Measurements from ENCODE around the gene TMEM131.

TMEM131 gene

DNA sequence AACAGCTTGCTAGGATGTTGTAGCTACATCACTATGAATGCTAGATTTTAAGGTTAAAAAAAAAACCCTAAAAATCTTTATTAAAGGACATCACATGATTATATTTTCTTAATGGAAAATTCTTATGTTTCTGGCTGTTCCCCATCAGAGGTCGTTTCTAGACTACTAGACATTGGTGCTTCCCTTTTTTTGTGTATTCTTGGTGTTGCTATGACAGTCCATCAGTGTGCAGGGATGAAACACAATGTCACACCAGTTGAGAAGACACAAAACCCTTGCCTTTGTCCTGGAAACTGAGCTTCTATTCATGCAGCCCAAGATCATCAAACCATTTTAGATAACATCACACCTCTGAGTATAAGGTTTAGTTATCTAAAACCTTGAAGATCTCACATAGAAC is 19.9 kb upstream of the TMEM131 start:
- no peaks in the 10 kb centered on the region for H3K27me3 ChIP-seq (replicated peaks; ENCODE audit: control insufficient read depth, insufficient read depth, low read length)
- no peak for DNase-seq (ENCODE audit: extremely low read depth, insufficient read length)
- H3K36me3 ChIP-seq (ENCODE audit: control insufficient read depth, insufficient read depth, low read length), result no peaks in the 10 kb centered on the region
- H3K4me3 ChIP-seq (replicated peaks; ENCODE audit: low read depth, low read length), result no peak overlapping the region
- TF ChIP-seq, protein P1, sequence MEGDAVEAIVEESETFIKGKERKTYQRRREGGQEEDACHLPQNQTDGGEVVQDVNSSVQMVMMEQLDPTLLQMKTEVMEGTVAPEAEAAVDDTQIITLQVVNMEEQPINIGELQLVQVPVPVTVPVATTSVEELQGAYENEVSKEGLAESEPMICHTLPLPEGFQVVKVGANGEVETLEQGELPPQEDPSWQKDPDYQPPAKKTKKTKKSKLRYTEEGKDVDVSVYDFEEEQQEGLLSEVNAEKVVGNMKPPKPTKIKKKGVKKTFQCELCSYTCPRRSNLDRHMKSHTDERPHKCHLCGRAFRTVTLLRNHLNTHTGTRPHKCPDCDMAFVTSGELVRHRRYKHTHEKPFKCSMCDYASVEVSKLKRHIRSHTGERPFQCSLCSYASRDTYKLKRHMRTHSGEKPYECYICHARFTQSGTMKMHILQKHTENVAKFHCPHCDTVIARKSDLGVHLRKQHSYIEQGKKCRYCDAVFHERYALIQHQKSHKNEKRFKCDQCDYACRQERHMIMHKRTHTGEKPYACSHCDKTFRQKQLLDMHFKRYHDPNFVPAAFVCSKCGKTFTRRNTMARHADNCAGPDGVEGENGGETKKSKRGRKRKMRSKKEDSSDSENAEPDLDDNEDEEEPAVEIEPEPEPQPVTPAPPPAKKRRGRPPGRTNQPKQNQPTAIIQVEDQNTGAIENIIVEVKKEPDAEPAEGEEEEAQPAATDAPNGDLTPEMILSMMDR (IDR thresholded peaks at IDR 0.05; ENCODE audit: insufficient read depth, low read length, poor library complexity, severe bottlenecking), result no peak

DNA sequence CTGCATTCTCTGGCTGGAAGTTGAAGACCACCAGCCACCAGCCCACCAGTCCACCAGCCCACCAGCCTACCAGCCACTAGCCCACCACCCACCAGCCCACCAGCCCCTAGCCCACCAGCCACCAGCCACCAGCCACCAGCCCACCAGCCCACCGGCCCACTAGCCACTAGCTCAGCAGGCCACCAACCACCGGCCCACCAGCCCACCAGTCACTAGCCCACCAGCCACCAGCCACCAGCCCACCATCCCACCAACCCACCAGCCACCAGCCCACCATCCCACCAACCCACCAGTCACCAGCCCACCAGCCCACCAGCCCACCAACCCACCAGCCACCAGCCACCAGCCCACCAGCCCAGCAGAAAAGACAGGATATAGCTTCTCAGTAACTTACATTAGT is 18.6 kb upstream of the TMEM131 start:
- Histone ChIP-seq H3K4me3 (replicated peaks; ENCODE audit: low read depth, low read length) (no peak overlapping the region), H3K36me3 (ENCODE audit: control insufficient read depth, insufficient read depth, low read length) (no peaks in the 10 kb centered on the region), H3K27me3 (replicated peaks; ENCODE audit: control insufficient read depth, insufficient read depth, low read length) (no peaks in the 10 kb centered on the region)
- no peak for DNase-seq (ENCODE audit: extremely low read depth, insufficient read length)
- TF ChIP-seq, protein P1 (IDR thresholded peaks at IDR 0.05; ENCODE audit: insufficient read depth, low read length, poor library complexity, severe bottlenecking), result no peak

DNA sequence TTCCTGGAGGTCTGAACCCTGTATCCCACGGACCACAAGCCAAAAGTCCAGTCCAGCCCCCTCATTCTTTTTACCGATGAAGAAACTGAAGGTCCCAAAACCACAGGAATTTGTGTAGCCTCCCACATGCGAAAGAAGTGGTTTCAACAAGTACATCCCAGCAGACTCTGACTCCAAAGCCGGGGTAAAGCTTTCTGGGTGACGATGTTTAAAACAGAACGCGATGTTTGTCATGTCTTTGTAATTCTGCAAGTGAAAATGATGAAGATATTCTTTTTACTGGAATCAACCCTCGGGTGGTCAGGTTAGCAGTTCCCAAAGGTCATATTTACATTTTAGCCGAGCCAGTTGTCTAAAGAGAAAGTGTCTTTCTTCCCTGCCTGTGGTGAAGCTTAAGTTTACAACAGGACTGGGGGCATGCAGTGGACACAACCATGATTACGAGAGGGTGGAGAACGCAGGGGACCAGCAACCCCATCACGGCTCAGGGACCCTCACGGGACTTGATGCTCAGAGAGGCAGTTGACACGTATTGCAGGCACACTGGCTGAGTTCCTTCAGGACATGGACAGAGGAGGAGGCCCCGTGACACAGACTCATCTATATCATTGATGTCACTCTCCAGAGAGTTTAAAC is 17.8 kb upstream of the TMEM131 start:
- Histone ChIP-seq H3K27me3 (replicated peaks; ENCODE audit: control insufficient read depth, insufficient read depth, low read length) (no peaks in the 10 kb centered on the region), H3K4me3 (replicated peaks; ENCODE audit: low read depth, low read length) (peak overlapping the region; percentile 43), H3K36me3 (ENCODE audit: control insufficient read depth, insufficient read depth, low read length) (no peaks in the 10 kb centered on the region)
- DNase-seq (ENCODE audit: extremely low read depth, insufficient read length), result peak; percentile 48
- TF ChIP-seq, protein P1 (IDR thresholded peaks at IDR 0.05; ENCODE audit: insufficient read depth, low read length, poor library complexity, severe bottlenecking), result no peak

DNA sequence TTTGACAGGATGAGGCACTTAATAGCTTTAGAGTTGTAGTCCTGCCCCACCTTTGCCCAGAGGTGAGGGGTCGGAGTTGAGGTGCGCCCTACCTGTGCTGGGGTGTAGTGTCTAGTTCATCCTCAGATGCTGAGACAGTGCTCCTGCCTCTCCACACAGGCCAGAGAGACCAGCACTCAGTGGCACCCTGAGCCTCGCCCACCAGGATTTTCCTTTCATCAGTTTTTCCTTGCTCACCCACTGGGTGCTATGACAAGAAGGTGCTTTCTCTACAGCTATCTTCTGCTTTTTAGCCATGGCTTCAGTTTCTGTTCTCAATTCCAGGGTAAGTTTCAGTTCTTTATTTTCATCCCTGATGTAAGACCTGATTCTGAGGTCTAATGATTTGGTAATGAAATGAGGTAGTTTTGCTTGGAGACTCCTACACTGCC is 16.8 kb upstream of the TMEM131 start:
- TF ChIP-seq, protein P1 (IDR thresholded peaks at IDR 0.05; ENCODE audit: insufficient read depth, low read length, poor library complexity, severe bottlenecking), result no peak
- peak; percentile 85 for DNase-seq (ENCODE audit: extremely low read depth, insufficient read length)
- Histone ChIP-seq H3K36me3 (ENCODE audit: control insufficient read depth, insufficient read depth, low read length) (no peaks in the 10 kb centered on the region), H3K4me3 (replicated peaks; ENCODE audit: low read depth, low read length) (peak overlapping the region; percentile 44), H3K27me3 (replicated peaks; ENCODE audit: control insufficient read depth, insufficient read depth, low read length) (no peaks in the 10 kb centered on the region)

DNA sequence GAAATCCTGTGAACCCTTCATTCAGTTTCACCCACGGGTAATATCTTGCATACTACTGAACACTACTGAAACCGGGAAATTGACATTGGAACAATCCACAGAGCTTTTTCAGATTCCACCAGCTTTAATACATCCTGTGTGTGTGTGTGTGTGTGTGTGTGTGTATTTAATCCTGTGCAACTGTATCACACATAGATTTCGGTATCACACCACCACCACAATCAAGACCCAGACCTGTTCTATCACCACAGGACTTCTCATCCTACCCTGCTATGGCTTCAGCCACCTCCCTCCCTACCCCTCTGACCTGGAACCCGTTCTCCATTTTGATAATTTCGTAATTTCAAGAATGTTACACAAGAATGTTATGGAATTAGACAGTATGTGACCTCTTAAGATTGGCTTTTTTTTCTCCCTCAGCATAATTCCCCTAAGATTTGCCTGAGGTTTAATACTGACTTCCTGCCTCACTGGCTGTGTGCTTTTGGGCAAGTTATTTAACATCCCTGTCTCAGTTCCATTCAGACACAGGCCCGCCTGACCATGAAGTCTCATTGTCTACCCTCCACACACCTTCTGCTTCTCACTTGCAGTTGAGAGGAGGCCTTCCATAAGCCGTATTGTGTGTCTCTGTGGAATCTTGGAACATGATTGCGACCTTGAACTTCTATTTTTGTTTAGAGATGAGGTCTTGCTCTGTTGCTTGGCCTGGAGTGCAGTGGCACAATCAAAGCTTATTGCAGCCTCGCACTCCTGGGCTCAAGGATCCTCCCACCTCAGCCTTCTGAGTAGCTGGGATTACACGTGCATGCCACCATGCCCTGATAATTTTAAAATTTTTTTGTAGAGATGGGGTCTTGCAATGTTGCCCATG is 14.4 kb upstream of the TMEM131 start:
- Histone ChIP-seq H3K36me3 (ENCODE audit: control insufficient read depth, insufficient read depth, low read length) (no peaks in the 10 kb centered on the region), H3K4me3 (replicated peaks; ENCODE audit: low read depth, low read length) (no peak overlapping the region), H3K27me3 (replicated peaks; ENCODE audit: control insufficient read depth, insufficient read depth, low read length) (no peaks in the 10 kb centered on the region)
- no peak for DNase-seq (ENCODE audit: extremely low read depth, insufficient read length)
- TF ChIP-seq, protein P1 (IDR thresholded peaks at IDR 0.05; ENCODE audit: insufficient read depth, low read length, poor library complexity, severe bottlenecking), result no peak

Data from GM06990 (cell line).